ENCODE measurements around the gene CSGALNACT2.

DNA sequence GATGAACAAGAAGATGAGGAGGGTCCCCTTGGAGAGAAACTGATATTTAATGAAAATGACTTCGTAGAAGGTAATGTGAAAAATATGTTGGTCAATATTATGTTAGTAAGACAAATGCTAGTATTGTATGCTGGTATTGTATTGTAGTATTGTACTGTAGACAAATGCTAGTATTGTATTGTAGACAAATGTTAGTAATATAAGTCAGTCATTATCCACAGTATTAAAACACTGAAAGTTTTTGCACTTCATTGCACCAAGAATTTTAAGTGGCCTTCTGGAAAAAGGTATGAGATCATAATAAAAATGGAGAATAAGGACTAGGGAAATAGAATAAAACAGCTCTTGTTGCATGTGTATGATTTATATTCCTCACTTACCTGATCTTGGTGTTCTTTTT, 17.5 kb downstream of the CSGALNACT2 start:
- no peak for TF ChIP-seq POLR2A (IDR thresholded peaks at IDR 0.05; ENCODE audit: low read length)
- no peak for TF ChIP-seq GATA1 (IDR thresholded peaks at IDR 0.05; ENCODE audit: low read depth, low read length)

All from erythroblast (primary cell).